ENCODE data around the gene ETNK2. TPM values are rescaled to one million over a fixed set of nuclear protein-coding genes. Genes with fewer than 3 reads are reported as not detected.
"Not testable (repeated sequence)": the region's sequence is repeated elsewhere in the genome, so short reads cannot be mapped to it uniquely, and the experiment has no call there.

ETNK2 gene
- polyA plus RNA-seq, 3 donors, result not detected

- TF ChIP-seq CTCF (IDR thresholded peaks at IDR 0.05), result no peak
- Histone ChIP-seq H2AFZ (ENCODE audit: insufficient read depth, low read depth, low read length, poor library complexity, severe bottlenecking) (no peak overlapping the region), H4K20me1 (ENCODE audit: insufficient read depth, low read length) (no peaks in the 10 kb centered on the region), H3K4me3 (replicated peaks in 1 of 3; ENCODE audit: low read depth in 2 of 3, low read length in 3 of 3) (no peak overlapping the region), H3K79me2 (ENCODE audit: insufficient read depth, low read length) (no peaks in the 10 kb centered on the region), H3K4me2 (replicated peaks; ENCODE audit: extremely low read depth, low read length, poor library complexity, severe bottlenecking) (no peak overlapping the region), H3K4me1 (ENCODE audit: control insufficient read depth in 1 of 2, insufficient read depth in 2 of 2, low read length in 2 of 2) (no peaks in the 10 kb centered on the region), H3K27me3 (ENCODE audit: control insufficient read depth in 2 of 2, insufficient read depth in 2 of 2, low read length in 2 of 2) (no peaks in the 10 kb centered on the region), H3K27ac (ENCODE audit: low read depth in 1 of 2, low read length in 2 of 2) (no peak overlapping the region), H3K9me3 (replicated peaks in 1 of 2; ENCODE audit: control insufficient read depth in 1 of 2, insufficient read depth in 1 of 2, low read length in 2 of 2) (no peaks in the 10 kb centered on the region), H3K9ac (ENCODE audit: insufficient read depth, low read length, poor library complexity, severe bottlenecking) (no peak overlapping the region), H3K36me3 (replicated peaks in 1 of 2; ENCODE audit: control insufficient read depth in 1 of 2, insufficient read depth in 2 of 2, low read length in 2 of 2) (no peaks in the 10 kb centered on the region)
- H3K4me3 Mint-ChIP-seq, result no peak overlapping the region
- 88% methylated on average over 6 of the region's 7 CpGs for WGBS (ENCODE audit: insufficient coverage)
- H3K27ac Mint-ChIP-seq, result no peak overlapping the region
- H3K4me1 Mint-ChIP-seq, result no peaks in the 10 kb centered on the region
- no peaks in the 10 kb centered on the region for H3K9me3 Mint-ChIP-seq
- peaks cover 1 to 10% (median 6%) of the 10 kb centered on the region in 3 donors for H3K27me3 Mint-ChIP-seq (ENCODE audit: low read depth in 3 of 3)
- H3K36me3 Mint-ChIP-seq, result no peaks in the 10 kb centered on the region
- intact Hi-C loops (cut with micrococcal nuclease), result no loop called here
- DNase-seq, result no peak
These were observed 60.8 kb downstream of the ETNK2 start for GRCh38 chr1:204091066-204091465.

GRCh38 chr1:204090132-204090531 lies 61.7 kb downstream of the ETNK2 start:
- DNase-seq; H3K36me3 ChIP-seq (replicated peaks in 1 of 2; ENCODE audit: control insufficient read depth in 1 of 2, insufficient read depth in 2 of 2, low read length in 2 of 2); H3K36me3 Mint-ChIP-seq; H3K4me2 ChIP-seq (replicated peaks; ENCODE audit: extremely low read depth, low read length, poor library complexity, severe bottlenecking); H3K9ac ChIP-seq (ENCODE audit: insufficient read depth, low read length, poor library complexity, severe bottlenecking); intact Hi-C loops (cut with micrococcal nuclease); H3K27me3 Mint-ChIP-seq (ENCODE audit: low read depth in 3 of 3); H3K4me1 Mint-ChIP-seq; H3K9me3 ChIP-seq (replicated peaks in 1 of 2; ENCODE audit: control insufficient read depth in 1 of 2, insufficient read depth in 1 of 2, low read length in 2 of 2); H3K4me3 ChIP-seq (replicated peaks in 1 of 3; ENCODE audit: low read depth in 2 of 3, low read length in 3 of 3); H3K79me2 ChIP-seq (ENCODE audit: insufficient read depth, low read length); H2AFZ ChIP-seq (ENCODE audit: insufficient read depth, low read depth, low read length, poor library complexity, severe bottlenecking); H3K9me3 Mint-ChIP-seq; H3K27ac ChIP-seq (ENCODE audit: low read depth in 1 of 2, low read length in 2 of 2); H4K20me1 ChIP-seq (ENCODE audit: insufficient read depth, low read length); H3K4me3 Mint-ChIP-seq; H3K4me1 ChIP-seq (ENCODE audit: control insufficient read depth in 1 of 2, insufficient read depth in 2 of 2, low read length in 2 of 2); H3K27me3 ChIP-seq (ENCODE audit: control insufficient read depth in 2 of 2, insufficient read depth in 2 of 2, low read length in 2 of 2): not testable (repeated sequence)
- WGBS (ENCODE audit: insufficient coverage), result 100% methylated on average over 2 of the region's 3 CpGs
- peak overlapping the region in 1 of 7 donors; percentile 36 for H3K27ac Mint-ChIP-seq
